Dedifferentiated amniotic fluid mesenchymal stem cell (primary cell): ENCODE data around the gene ARHGAP19.

Source experiments
- DNase-seq: peaks from one replicate; pipeline ENCODE4 v3.0.0-alpha.2; 2016; ENCODE audit errors: extremely low spot score

The ARHGAP19 gene, protein sequence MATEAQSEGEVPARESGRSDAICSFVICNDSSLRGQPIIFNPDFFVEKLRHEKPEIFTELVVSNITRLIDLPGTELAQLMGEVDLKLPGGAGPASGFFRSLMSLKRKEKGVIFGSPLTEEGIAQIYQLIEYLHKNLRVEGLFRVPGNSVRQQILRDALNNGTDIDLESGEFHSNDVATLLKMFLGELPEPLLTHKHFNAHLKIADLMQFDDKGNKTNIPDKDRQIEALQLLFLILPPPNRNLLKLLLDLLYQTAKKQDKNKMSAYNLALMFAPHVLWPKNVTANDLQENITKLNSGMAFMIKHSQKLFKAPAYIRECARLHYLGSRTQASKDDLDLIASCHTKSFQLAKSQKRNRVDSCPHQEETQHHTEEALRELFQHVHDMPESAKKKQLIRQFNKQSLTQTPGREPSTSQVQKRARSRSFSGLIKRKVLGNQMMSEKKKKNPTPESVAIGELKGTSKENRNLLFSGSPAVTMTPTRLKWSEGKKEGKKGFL

DNA sequence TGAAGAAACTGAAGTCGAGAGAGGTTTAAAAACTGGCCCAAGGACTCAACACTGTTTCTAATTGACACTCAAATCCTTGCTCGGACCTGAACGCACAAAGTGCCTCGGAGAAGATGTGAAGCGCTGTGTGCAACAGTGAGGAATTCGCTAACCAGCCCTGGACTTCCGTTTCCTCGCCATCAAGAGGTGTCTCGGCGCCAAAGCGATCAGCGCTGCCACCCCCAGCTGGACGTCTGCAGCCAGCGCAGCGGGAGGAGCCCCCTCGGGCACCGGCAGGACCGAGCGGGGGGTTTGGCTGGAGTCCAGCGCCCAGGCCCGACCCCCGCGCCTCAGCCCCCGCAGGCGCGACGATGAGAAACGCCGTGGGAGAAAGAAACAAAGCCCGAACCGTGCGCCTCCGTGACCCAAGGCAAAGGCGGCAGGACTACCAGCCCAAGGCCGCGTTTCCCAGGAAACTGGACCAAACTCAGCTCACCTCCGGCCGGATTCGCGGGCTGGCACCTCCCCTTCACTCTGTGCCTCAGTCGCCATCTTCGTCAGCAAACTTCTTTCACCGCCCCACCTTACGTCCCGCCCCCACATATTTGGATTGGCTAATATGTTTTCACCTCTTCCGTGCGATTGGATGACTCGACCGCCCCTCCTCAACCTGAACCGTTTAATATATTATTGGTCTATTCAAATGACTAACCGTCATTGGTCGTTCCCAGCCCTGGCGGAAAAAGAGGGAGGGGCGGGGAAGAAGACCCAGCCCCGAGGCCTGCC is at the start of gene ARHGAP19:
TSS of gene ARHGAP19 (minus strand) at position 541 of the 765 bp plus-strand sequence. CDS start at position 531, 10 bp downstream.
- peak; percentile 99 for DNase-seq

DNA sequence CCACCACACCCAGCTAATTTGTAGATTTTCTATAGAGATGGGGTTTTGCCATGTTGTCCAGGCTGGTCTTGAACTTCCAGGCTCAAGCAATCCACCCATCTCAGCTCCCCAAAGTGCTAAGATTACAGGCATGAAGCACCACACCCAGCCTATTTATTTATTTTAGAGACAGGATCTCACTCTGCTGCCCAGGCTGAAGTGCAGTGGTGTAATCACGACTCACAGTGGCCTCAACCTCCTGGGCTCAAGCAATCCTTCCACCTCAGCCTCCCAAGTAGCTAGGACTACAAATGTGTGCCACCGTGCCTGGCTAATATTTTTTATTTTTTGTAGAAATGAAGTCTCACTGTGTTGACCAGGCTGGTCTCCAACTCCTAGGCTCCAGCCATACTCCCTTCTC is 49.0 kb upstream of the ARHGAP19 start:
- no peak for DNase-seq

- DNase-seq, result no peak
Measured at GRCh38 chr10:97338041-97338440, 45.6 kb upstream of the ARHGAP19 start.

- DNase-seq, result no peak
Measured at GRCh38 chr10:97336942-97337831, 44.8 kb upstream of the ARHGAP19 start.

DNA sequence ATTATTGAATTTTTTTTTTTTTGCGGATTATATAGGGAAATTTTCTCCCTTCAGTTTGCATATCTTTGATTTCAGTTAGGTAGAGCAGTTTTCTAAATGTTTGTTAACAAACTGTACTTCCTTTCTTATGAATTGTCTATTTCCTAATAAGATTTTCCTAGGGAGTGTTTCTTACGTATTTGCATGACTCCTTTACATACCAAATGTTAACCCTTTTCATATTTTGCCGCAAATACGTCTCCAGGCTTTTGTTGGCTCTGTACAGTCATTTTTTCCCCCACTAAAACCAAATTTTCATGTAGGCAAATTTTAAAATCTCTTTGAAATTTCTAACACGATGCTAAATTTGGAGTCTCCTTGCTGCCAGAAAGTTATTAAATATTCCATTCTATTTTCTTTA is 44.0 kb upstream of the ARHGAP19 start:
- no peak for DNase-seq

DNA sequence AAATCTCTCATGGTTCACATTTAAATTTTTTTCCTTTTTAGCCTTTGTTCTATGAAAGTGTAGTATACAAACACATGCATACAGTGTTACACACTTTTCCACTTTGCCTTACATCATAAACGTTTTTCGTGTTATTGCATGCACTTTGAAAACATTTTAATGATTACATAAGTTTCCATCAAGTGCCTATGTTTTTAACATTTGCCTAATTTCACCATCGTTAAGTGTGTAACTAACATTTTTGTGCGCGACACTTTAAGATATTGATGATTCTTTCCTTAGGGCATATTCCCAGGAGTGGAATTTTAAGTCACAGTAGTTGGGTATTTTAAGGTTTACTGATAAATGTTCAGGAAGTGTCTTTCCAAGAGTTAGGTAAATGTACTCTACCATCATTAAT is 43.6 kb upstream of the ARHGAP19 start:
- no peak for DNase-seq

GRCh38 chr10:97335188-97335619 is 42.8 kb upstream of the ARHGAP19 start:
- DNase-seq, result no peak

- peak; percentile 81 for DNase-seq
Measured at GRCh38 chr10:97334370-97335175, 42.1 kb upstream of the ARHGAP19 start, which contains the start of gene FRAT2. FRAT2 (minus strand) TSS chr10:97334729; CDS start chr10:97334572, 157 bp downstream.

GRCh38 chr10:97333601-97334369 is 41.3 kb upstream of the ARHGAP19 start:
- no peak for DNase-seq

GRCh38 chr10:97333351-97333600 is 40.8 kb upstream of the ARHGAP19 start:
- DNase-seq, result no peak

- DNase-seq, result peak; percentile 76
Measured at GRCh38 chr10:97332591-97333350, 40.3 kb upstream of the ARHGAP19 start.

DNA sequence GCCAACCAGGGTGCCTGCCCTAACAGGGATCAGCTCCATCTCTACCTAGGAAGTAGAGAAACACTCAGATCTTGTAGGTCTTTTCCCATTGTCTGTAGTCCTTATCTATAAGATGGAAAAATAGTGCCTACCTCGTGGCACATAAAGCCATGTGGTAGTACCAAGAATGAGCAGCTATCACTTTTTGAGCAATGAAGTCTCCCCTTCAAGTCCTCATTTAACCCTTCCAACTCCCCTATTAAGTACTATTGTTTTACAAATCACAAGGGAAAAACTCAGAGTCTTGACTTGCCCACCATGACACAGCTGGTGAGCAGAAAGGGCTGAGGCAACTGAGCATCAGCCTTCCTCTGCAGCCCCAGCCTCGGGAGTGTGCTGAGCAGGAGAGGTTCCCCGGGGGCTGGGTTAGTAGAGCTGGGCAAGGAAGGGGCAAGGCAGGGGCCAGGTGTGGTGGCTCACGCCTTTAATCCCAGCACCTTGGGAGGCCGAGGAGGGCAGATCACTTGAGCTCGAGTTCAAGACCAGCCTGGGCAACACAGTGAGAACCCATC is 38.8 kb upstream of the ARHGAP19 start:
- no peak for DNase-seq

DNA sequence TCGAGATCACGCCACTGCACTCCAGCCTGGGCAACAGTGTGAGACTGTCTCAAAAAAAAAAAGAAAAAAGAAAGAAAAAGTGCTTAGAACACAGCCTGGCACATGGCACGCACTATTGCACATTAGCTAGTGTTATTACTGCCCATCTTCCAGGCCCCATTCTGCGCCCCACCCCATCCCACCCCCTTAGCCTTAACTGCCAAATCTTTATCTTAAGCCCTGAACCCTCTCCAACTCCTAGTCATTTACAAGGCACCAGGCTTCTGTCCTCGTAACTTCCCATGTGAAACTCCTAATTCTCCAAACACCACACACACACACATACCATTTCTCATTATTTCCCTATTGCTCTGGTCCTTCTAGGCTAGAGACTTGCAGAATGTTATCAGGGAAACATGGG is 37.3 kb upstream of the ARHGAP19 start:
- no peak for DNase-seq

- DNase-seq, result no peak
Measured at GRCh38 chr10:97328646-97329453, 36.4 kb upstream of the ARHGAP19 start.

GRCh38 chr10:97327348-97328294 is 35.2 kb upstream of the ARHGAP19 start:
- no peak for DNase-seq

DNA sequence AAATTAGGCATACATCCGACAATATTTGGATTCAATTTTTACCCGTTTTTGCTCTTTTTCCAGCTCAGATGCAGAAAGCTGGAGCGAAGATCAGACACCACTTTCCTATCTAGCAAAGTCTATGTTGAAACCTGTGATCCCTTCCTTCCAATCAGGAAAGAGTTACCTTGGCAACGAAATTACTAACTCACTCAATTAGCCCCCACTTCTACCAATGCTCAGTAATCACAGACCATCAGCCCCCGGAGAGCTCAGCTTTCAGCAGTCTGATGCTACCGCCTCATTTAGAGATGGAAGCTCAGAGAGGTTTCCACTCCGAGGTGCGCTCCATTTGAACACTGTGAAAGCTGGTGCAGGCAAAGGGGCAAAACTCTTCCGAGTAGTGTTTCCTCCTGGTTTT is 33.3 kb upstream of the ARHGAP19 start:
- DNase-seq, result no peak

- DNase-seq, result no peak
Measured at GRCh38 chr10:97323501-97323900, 31.1 kb upstream of the ARHGAP19 start.
